Mesothelial cell of epicardium (in vitro differentiated cells): ENCODE measurements around the gene YPEL5. TPM values are rescaled to one million over a fixed set of nuclear protein-coding genes. Genes with fewer than 3 reads are reported as not detected.
"Not testable (repeated sequence)": the region's sequence is repeated elsewhere in the genome, so short reads cannot be mapped to it uniquely, and the experiment has no call there.

Source experiments
- DNase-seq, 2 experiments: peaks; one replicate each; pipeline ENCODE4 v3.0.0; 2021; ENCODE audit warnings: low spot score in 2 of 2; ENCODE audit not compliant: unreplicated experiment in 2 of 2
- H3K27ac Mint-ChIP-seq: 2 replicates; pipeline ENCODE4 v1.8.0; 2021; ENCODE audit warnings: mixed read lengths
- H3K27me3 Mint-ChIP-seq: 2 replicates; pipeline ENCODE4 v1.8.0; 2021; ENCODE audit warnings: low read depth, mixed read lengths
- H3K36me3 Mint-ChIP-seq: 2 replicates; pipeline ENCODE4 v1.8.0; 2021; ENCODE audit warnings: mixed read lengths
- H3K4me1 Mint-ChIP-seq: 2 replicates; pipeline ENCODE4 v1.8.0; 2021; ENCODE audit warnings: mixed read lengths
- H3K4me3 Mint-ChIP-seq: 2 replicates; pipeline ENCODE4 v1.8.0; 2021; ENCODE audit warnings: mild to moderate bottlenecking, moderate library complexity, mixed read lengths
- H3K9me3 Mint-ChIP-seq: 2 replicates; pipeline ENCODE4 v1.8.0; 2021; ENCODE audit warnings: mixed read lengths
- CTCF ChIP-seq: fragments of 200-600 bp; sonication (generic); IDR thresholded peaks from one replicate; pipeline ENCODE4 v1.5.0; 2021; ENCODE audit warnings: antibody characterized with exemption; ENCODE audit not compliant: unreplicated experiment
- total RNA-seq: library from RNA; stranded (reverse); gene quantifications from 3 replicates; pipeline ENCODE4 v1.2.1, GENCODE V29; 2021

YPEL5 gene
- total RNA-seq, result 73.4 to 81.1 TPM (median 79.4 TPM) in 3 replicates

DNA sequence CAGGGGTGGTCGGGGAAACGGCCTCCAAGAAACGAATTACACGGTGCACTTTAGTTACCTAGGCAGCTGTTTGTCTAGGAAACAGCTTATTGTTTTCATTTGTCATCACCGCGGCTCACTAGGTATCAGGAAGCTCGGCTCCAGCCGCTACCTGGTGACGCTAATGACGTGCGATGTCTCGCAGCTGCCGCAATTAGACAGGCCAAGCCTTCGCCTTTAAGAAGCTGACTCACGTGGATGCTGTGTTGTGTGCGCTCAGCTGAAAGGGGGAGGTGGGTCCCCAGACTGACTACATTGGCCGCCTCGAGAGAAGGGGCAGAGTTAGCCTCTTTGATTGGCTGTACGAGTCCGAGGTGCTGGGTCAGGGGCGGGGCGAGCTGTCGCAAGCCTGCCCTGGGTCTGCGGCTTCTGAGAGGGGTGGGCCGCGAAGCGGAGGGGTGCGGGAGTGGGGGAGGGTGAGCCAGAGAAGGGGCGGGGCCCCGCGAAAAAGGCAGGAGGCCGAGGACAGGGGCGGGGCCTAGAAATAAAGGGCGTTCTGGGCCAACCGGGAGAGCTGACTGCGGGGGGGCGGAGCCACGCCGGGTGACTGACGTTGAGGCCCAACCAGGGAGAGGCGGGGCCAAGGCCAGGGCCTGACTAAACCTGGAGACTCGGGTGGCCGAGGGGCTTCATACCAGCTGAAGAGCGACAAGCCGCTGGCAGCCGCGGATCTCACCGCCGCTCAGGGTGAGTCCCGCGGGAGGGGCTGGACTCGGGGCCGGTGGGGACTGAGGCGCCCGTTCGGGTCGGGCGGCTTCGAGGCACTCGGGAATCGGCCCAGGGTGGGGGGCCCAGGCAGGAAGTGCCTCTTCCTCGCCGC is at the start of gene YPEL5:
YPEL5 (plus strand) TSS at position 671 of the 859 bp plus-strand sequence. CDS start 9,645 bp downstream, outside the sequence.
- DNase-seq, result peak; percentile 98 to 99
- Mint-ChIP-seq H3K27ac (peak within 1 kb of the TSS; percentile 97), H3K27me3 (no peaks in the 10 kb centered on the region), H3K36me3 (no peaks in the 10 kb centered on the region), H3K4me1 (peaks cover 38% of the 10 kb centered on the region), H3K9me3 (no peaks in the 10 kb centered on the region), H3K4me3 (peak within 1 kb of the TSS; percentile 82)
- no peak for TF ChIP-seq CTCF

GRCh38 chr2:30098266-30099005 is 48.4 kb upstream of the YPEL5 start:
- no peaks in the 10 kb centered on the region for H3K4me1 Mint-ChIP-seq

DNA sequence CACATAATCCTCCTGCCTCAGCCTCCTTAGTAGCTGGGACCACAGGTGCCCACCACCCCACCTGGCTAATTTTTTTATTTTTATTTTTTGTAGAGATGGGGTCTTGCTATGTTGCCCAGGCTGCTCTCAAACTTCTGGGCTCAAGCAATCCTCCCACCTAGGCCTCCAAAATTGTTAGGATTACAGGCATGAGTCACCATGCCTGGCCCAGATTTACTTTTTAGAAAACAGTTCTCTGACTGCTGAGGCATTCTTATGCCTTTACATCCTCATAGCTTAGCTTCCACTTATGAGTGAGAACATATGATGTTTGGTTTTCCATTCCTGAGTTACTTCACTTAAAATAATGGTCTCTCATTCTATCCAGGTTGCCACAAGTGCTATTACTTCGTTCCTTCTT is 47.4 kb upstream of the YPEL5 start:
- not testable (repeated sequence) for H3K27ac Mint-ChIP-seq, H3K4me1 Mint-ChIP-seq, H3K36me3 Mint-ChIP-seq, H3K9me3 Mint-ChIP-seq, DNase-seq, H3K4me3 Mint-ChIP-seq
- peaks cover 63% of the 10 kb centered on the region for H3K27me3 Mint-ChIP-seq

More at GRCh38 chr2:30098266-30099005, 48.4 kb upstream of the YPEL5 start:
- H3K9me3 Mint-ChIP-seq, result peaks cover 3% of the 10 kb centered on the region
- H3K36me3 Mint-ChIP-seq, result no peaks in the 10 kb centered on the region
- H3K27me3 Mint-ChIP-seq, result peaks cover 57% of the 10 kb centered on the region
- no peak for TF ChIP-seq CTCF
- DNase-seq, result no peak
- no peak overlapping the region for H3K27ac Mint-ChIP-seq
- H3K4me3 Mint-ChIP-seq, result no peak overlapping the region

- not testable (repeated sequence) for DNase-seq, H3K9me3 Mint-ChIP-seq, H3K4me3 Mint-ChIP-seq, H3K27ac Mint-ChIP-seq, H3K4me1 Mint-ChIP-seq, H3K36me3 Mint-ChIP-seq
- H3K27me3 Mint-ChIP-seq, result peaks cover 59% of the 10 kb centered on the region
Measured at GRCh38 chr2:30100691-30101090, 46.1 kb upstream of the YPEL5 start.

GRCh38 chr2:30104307-30104706 is 42.5 kb upstream of the YPEL5 start:
- TF ChIP-seq CTCF, result no peak
- Mint-ChIP-seq H3K27ac (no peak overlapping the region), H3K9me3 (peaks cover 3% of the 10 kb centered on the region), H3K4me1 (no peaks in the 10 kb centered on the region), H3K27me3 (peaks cover 39% of the 10 kb centered on the region), H3K4me3 (no peak overlapping the region), H3K36me3 (no peaks in the 10 kb centered on the region)
- no peak for DNase-seq

DNA sequence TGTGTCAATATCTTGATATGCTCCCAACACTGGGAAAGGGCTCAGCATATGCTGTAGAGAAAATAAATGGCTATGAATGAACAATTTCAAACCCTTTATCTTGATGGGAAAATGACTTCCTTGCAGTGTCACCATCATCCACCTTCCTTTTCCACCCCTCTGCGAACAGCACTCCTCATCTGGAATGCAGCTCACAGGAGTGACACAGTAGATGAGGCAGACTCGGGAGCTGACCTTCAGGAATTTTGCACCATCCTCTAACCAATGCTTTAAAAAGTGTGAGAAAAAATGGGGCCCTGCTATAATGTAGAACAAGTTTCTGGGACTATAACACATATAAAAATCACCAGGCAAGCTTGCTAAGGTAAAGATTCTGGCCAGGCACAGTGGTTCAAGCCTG is 41.3 kb upstream of the YPEL5 start:
- no peak for DNase-seq

More for the DNA sequence above, 41.3 kb upstream of the YPEL5 start:
- Mint-ChIP-seq H3K27me3 (peaks cover 35% of the 10 kb centered on the region), H3K27ac (no peak overlapping the region), H3K4me3 (no peak overlapping the region), H3K9me3 (peaks cover 3% of the 10 kb centered on the region), H3K4me1 (no peaks in the 10 kb centered on the region), H3K36me3 (no peaks in the 10 kb centered on the region)
- TF ChIP-seq CTCF, result no peak
